SJCRH30 (cell line): ENCODE results near the gene AGAP1. TPM values are rescaled to one million over a fixed set of nuclear protein-coding genes. Genes with fewer than 3 reads are reported as not detected.

Experiments used
- DNase-seq, 2 experiments: peaks; one replicate each; pipeline ENCODE4 v3.0.0-alpha.2; 2015 to 2020
- H3K27ac ChIP-seq: fragments of 250-450 bp; sonication (Bioruptor Pico); 2 replicates; pipeline ENCODE4 v1.5.1; 2020; ENCODE audit warnings: mild to moderate bottlenecking, moderate library complexity
- H3K27me3 ChIP-seq: fragments of 250-450 bp; sonication (Bioruptor Pico); 2 replicates; pipeline ENCODE4 v1.5.1; 2020; ENCODE audit warnings: mild to moderate bottlenecking, moderate library complexity
- H3K36me3 ChIP-seq: fragments of 250-450 bp; sonication (Bioruptor Pico); 2 replicates; pipeline ENCODE4 v1.5.1; 2020; ENCODE audit warnings: mild to moderate bottlenecking, moderate library complexity
- H3K4me1 ChIP-seq: fragments of 250-450 bp; sonication (Bioruptor Pico); 2 replicates; pipeline ENCODE4 v1.5.1; 2020; ENCODE audit warnings: mild to moderate bottlenecking, moderate library complexity
- H3K4me3 ChIP-seq: fragments of 250-450 bp; sonication (Bioruptor Pico); 2 replicates; pipeline ENCODE4 v1.5.1; 2020; ENCODE audit warnings: mild to moderate bottlenecking, moderate library complexity
- H3K9me3 ChIP-seq: fragments of 250-450 bp; sonication (Bioruptor Pico); replicated peaks from 2 replicates; pipeline ENCODE4 v1.5.1; 2020; ENCODE audit warnings: mild to moderate bottlenecking, moderate library complexity
- total RNA-seq: library from RNA; depleted of rRNA; stranded (reverse); fragments of >200 nt; shearing (Covaris generic); gene quantifications from 2 replicates; pipeline ENCODE4 v1.2.3, GENCODE V29; 2014

The AGAP1 gene
- total RNA-seq, 1 experiment from 2014 or later = 27.8 TPM

DNA sequence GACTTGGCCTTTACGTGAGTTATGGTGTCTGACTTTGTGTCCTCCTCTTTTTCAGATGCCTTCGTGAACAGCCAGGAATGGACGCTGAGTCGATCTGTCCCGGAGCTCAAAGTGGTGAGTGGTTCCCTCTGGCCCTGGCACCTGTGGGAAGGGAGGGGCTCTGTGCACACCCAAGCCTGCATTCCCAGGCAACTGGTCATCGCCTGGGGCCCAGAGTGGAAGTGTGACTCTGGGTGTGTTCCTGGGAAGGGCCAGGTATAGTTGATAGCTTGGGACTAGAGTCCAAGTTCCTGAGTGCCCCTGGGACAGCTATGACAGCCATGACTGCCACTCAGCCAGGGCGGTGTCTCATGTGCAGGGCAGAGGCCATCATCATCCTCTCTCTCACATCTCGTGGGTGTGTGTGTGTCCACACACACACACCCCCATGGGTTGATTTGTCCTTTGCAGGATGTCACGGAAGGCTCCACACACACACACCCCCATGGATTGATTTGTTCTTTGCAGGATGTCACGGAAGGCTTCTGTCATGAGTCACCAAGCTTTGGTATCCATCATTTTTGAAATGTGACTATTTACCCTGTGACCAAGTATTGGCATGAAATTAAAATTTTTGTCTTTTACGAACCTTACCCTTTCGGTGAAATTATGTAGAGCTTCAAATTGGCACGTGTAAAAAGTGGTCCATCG, 215.4 kb downstream of the AGAP1 start:
- Histone ChIP-seq H3K36me3 (peaks cover 8% of the 10 kb centered on the region; the same call in 1 of the 2 replicates), H3K4me1 (no peaks in the 10 kb centered on the region; the same call in 1 of the 2 replicates), H3K9me3 (no peaks in the 10 kb centered on the region), H3K4me3 (no peak overlapping the region), H3K27ac (no peak overlapping the region), H3K27me3 (no peaks in the 10 kb centered on the region)
- no peak for DNase-seq

DNA sequence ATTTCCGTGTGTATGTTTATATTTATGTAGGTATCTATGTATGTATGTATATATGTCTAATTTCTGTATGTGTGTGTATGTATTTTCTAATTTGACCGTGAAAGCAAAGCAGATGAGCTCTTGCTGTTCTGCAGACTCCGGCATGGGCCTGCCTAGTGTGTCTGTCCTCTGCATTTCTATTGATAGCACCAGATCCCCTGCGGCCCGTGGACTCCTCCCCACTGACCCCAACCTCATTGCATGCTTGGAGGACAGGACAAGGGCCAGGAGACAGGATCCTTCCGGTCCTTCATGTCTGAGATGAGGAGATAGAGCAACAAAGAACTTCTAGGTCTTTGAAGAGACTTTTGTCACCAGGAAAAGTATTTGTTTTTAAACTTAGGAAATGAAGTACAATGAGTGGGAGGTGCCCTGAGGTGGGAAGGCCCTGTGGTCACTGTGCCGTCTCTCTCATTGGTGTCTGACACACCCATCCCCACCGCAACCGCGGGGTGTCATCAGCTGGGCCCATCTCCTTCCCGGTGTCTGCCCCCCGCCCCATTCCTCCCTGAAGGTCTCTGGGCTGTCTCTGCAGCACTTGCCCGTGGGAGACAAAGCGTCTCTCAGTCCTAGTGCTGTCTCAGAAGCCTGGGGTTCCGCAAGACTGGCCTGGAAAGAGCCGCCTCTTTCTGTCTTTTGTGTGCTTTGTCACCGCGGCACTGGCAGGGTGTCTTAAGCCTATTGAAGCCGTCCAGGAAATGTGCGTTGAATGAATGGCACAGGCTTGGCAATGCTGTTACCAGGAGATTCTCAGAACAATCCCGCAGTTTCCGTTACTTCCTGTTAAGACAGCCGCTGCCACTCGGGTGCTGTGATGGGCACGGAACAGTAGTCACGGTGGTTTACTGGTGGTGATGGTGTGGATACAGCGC, 216.4 kb downstream of the AGAP1 start:
- Histone ChIP-seq H3K27me3 (no peaks in the 10 kb centered on the region), H3K4me3 (no peak overlapping the region), H3K27ac (no peak overlapping the region), H3K9me3 (no peaks in the 10 kb centered on the region), H3K4me1 (no peaks in the 10 kb centered on the region), H3K36me3 (peaks cover 8% of the 10 kb centered on the region; the same call in 1 of the 2 replicates)
- DNase-seq = no peak

DNA sequence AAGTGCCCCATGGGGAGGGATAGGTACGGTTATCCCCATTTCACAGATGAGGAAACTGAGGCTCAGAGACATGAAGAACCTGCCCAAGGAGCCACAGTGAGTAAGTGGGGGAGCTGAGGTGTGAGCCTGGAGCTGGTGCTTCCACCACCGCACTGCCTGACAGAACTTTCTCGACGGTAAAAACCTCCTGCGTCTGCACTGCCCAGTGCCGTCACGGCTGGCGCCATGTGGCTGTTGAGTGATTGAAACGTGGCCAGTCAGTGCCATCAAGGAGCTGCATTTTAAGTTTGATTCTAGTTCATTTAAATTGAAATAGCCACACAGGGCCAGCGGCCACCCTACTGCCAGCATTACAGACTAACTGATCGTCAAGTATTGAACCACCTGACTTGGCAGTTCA, 217.1 kb downstream of the AGAP1 start:
- Histone ChIP-seq H3K36me3 (peaks cover 8% of the 10 kb centered on the region; the same call in 1 of the 2 replicates), H3K27me3 (no peaks in the 10 kb centered on the region), H3K4me1 (no peaks in the 10 kb centered on the region), H3K9me3 (no peaks in the 10 kb centered on the region), H3K27ac (no peak overlapping the region), H3K4me3 (no peak overlapping the region)
- no peak for DNase-seq

DNA sequence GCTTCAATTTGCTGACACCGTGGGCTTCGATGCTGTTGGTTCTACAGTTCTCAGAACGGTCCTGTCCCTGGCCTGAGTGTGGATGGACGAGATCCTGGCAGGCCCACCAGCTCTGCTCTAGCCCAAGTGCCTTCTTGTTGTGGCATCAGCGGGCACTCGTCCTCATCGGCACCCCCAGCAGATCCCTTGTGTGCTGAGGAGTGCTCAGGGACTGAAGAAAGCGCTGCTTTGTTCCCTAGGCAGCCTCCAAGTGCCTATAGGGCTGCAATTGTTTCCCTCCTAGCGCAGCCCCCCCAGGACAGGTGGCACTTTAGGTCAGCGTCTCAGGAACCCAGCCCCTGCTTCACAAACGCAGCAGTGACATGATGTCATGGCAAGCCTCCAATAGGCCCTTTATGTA, 217.7 kb downstream of the AGAP1 start:
- H3K9me3 ChIP-seq = no peaks in the 10 kb centered on the region
- H3K27ac ChIP-seq = no peak overlapping the region
- H3K4me3 ChIP-seq = no peak overlapping the region
- DNase-seq = no peak
- peaks cover 5% of the 10 kb centered on the region; the same call in 1 of the 2 replicates for H3K4me1 ChIP-seq
- peaks cover 8% of the 10 kb centered on the region; the same call in 1 of the 2 replicates for H3K36me3 ChIP-seq
- no peaks in the 10 kb centered on the region for H3K27me3 ChIP-seq

DNA sequence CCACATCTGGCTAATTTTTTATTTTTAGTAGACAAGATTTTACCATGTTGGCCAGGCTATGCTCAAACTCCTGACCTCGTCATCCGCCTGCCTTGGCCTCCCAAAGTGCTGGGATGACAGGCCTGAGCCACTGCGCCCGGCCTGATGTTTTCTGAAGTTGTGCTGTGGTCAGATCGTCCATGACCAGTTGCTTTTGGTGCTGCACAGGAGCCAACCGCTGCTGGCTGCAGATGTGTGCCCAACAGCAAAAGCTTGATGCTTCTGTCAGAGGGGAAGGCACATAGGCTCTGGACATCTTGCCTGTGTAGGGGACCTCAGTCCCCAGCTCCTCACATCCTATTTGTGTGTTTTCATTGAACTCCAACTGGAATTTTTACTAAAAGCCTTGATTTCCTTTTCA, 218.3 kb downstream of the AGAP1 start:
- peaks cover 8% of the 10 kb centered on the region; the same call in 1 of the 2 replicates for H3K36me3 ChIP-seq
- no peaks in the 10 kb centered on the region for H3K9me3 ChIP-seq
- no peak for DNase-seq
- no peaks in the 10 kb centered on the region for H3K27me3 ChIP-seq
- no peak overlapping the region for H3K4me3 ChIP-seq
- H3K4me1 ChIP-seq = peaks cover 9% of the 10 kb centered on the region; the same call in 1 of the 2 replicates
- no peak overlapping the region for H3K27ac ChIP-seq

GRCh38 chr2:235713189-235713588, 219.3 kb downstream of the AGAP1 start:
- Histone ChIP-seq H3K4me1 (peaks cover 17% of the 10 kb centered on the region; the same call in 1 of the 2 replicates), H3K27ac (no peak overlapping the region), H3K9me3 (no peaks in the 10 kb centered on the region), H3K4me3 (no peak overlapping the region), H3K36me3 (peaks cover 8% of the 10 kb centered on the region; the same call in 1 of the 2 replicates), H3K27me3 (no peaks in the 10 kb centered on the region)
- no peak for DNase-seq

GRCh38 chr2:235715601-235716000, 221.8 kb downstream of the AGAP1 start:
- Histone ChIP-seq H3K4me1 (peaks cover 17% of the 10 kb centered on the region; the same call in 1 of the 2 replicates), H3K27ac (no peak overlapping the region), H3K4me3 (no peak overlapping the region), H3K36me3 (peaks cover 6% of the 10 kb centered on the region; the same call in 1 of the 2 replicates), H3K27me3 (no peaks in the 10 kb centered on the region), H3K9me3 (no peaks in the 10 kb centered on the region)
- no peak for DNase-seq

- DNase-seq = peak; percentile 79 to 94
- Histone ChIP-seq H3K4me1 (peaks cover 17% of the 10 kb centered on the region; the same call in 1 of the 2 replicates), H3K9me3 (no peaks in the 10 kb centered on the region), H3K4me3 (no peak overlapping the region), H3K36me3 (no peaks in the 10 kb centered on the region; the same call in 1 of the 2 replicates), H3K27me3 (no peaks in the 10 kb centered on the region), H3K27ac (no peak overlapping the region)
Measured at GRCh38 chr2:235716875-235717496, 223.1 kb downstream of the AGAP1 start.

DNA sequence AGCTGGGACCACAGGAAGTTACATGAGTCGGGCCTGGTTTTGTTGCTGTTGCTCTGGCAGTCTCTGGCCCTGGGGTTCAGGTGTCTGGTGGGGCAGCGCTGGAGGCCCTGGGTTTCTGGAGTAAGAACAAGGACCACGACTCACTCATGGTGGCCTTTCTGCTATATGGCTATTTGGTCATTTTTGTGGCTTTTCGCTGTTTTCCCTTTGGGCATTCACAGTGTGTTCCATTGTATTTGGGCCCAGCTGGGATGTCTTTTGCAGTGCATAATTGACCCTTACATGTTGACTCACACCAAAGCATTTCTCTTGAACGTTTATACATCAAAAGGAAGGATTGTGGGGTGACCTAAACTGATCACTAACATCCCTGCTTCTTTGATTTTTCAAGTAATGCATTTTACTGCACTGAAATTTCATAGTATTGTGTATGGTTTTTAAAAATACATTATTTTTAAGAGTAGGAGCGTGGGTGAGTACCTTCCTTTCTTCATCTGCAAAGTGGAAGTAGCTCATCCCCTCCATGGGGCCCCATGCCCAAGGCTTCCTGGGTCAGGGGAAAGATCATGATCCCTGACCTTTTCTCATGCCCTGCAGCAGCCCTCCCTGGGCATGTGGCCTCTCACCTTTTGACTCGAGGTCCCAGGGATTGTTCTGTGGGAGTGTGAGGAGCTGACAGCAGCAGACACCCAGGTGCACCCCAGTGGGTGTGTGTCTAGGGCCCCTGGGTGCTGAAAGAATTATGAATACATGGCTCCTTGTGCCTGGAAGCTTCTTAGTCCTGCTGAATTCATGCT, 225.5 kb downstream of the AGAP1 start:
- DNase-seq = no peak
- Histone ChIP-seq H3K4me3 (no peak overlapping the region), H3K4me1 (peaks cover 17% of the 10 kb centered on the region; the same call in 1 of the 2 replicates), H3K36me3 (no peaks in the 10 kb centered on the region; the same call in none of the 2 replicates), H3K9me3 (no peaks in the 10 kb centered on the region), H3K27ac (no peak overlapping the region), H3K27me3 (no peaks in the 10 kb centered on the region)

GRCh38 chr2:235721625-235722024, 227.8 kb downstream of the AGAP1 start:
- H3K4me3 ChIP-seq = no peak overlapping the region
- no peaks in the 10 kb centered on the region for H3K9me3 ChIP-seq
- H3K4me1 ChIP-seq = peaks cover 11% of the 10 kb centered on the region; the same call in 1 of the 2 replicates
- no peak for DNase-seq
- no peak overlapping the region for H3K27ac ChIP-seq
- H3K27me3 ChIP-seq = no peaks in the 10 kb centered on the region
- no peaks in the 10 kb centered on the region; the same call in none of the 2 replicates for H3K36me3 ChIP-seq

DNA sequence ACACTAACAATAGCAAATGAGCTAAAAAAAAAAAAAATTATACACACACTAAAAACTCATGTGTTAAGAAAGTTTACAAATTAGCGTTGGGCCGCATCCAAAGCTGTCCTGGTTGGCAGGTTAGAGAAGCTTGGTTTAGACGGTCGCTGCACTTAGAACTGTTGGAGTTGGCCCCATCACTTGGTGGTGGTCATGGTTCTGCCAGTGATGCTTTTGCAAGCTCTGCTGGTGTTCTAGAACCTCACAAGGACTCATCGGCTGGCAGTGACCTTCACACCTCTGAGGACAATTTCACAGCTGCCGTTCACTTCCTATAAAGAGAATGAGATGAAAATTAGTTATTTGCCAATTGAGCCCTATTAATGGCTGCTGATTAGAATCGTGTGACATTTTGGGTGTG, 229.0 kb downstream of the AGAP1 start:
- Histone ChIP-seq H3K27me3 (no peaks in the 10 kb centered on the region), H3K4me3 (no peak overlapping the region), H3K4me1 (0 out of 2 replicates have a peak, but pooled peaks cover under 1% of the 10 kb centered on the region), H3K36me3 (no peaks in the 10 kb centered on the region; the same call in none of the 2 replicates), H3K9me3 (no peaks in the 10 kb centered on the region), H3K27ac (no peak overlapping the region)
- no peak for DNase-seq

- Histone ChIP-seq H3K9me3 (no peaks in the 10 kb centered on the region), H3K27me3 (no peaks in the 10 kb centered on the region), H3K27ac (no peak overlapping the region), H3K36me3 (no peaks in the 10 kb centered on the region; the same call in none of the 2 replicates), H3K4me1 (no peaks in the 10 kb centered on the region), H3K4me3 (no peak overlapping the region)
- no peak for DNase-seq
Measured at GRCh38 chr2:235723371-235723770, 229.5 kb downstream of the AGAP1 start.

DNA sequence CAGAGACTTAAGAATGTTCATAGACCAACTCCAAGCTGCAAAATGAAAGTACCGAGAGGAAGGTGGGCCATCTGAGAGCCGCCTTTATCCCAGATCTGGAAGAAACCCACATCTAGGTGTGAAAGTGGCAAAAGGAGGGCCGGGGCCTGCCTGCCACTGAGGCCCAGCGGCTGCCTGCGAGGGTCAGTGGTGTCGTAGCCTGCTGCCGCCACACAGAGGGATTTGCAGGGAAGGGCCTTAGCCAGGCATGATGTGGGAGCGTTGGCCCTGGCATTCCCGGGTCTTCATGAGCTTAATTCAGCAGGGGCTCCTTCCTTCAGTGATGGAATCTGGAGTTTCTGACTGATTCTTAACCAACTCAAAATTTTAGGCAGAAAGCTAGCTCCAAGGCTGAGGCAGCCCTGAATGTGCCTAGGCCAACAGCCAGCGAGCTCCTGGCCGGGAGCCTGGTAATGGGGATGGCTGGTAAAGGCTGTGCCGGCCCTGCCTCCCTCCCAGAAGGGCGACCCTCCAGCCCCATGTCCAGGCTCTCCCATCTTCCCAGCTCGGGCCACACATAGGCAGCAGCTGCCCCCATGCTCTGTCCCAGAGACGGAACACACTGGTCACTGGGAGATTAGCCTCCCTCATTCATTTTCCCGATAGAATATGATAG, 230.1 kb downstream of the AGAP1 start:
- no peak overlapping the region for H3K27ac ChIP-seq
- DNase-seq = no peak
- H3K27me3 ChIP-seq = no peaks in the 10 kb centered on the region
- no peaks in the 10 kb centered on the region for H3K9me3 ChIP-seq
- no peaks in the 10 kb centered on the region for H3K4me1 ChIP-seq
- H3K36me3 ChIP-seq = no peaks in the 10 kb centered on the region; the same call in none of the 2 replicates
- H3K4me3 ChIP-seq = no peak overlapping the region
